Bone marrow (tissue), 2 donors: ENCODE measurements around the gene FKBP5.

Experiments used
- DNase-seq, 2 donors: peaks; one replicate each; lab custom pipeline; 2025; lab: John Stamatoyannopoulos, UW

Gene FKBP5

DNA sequence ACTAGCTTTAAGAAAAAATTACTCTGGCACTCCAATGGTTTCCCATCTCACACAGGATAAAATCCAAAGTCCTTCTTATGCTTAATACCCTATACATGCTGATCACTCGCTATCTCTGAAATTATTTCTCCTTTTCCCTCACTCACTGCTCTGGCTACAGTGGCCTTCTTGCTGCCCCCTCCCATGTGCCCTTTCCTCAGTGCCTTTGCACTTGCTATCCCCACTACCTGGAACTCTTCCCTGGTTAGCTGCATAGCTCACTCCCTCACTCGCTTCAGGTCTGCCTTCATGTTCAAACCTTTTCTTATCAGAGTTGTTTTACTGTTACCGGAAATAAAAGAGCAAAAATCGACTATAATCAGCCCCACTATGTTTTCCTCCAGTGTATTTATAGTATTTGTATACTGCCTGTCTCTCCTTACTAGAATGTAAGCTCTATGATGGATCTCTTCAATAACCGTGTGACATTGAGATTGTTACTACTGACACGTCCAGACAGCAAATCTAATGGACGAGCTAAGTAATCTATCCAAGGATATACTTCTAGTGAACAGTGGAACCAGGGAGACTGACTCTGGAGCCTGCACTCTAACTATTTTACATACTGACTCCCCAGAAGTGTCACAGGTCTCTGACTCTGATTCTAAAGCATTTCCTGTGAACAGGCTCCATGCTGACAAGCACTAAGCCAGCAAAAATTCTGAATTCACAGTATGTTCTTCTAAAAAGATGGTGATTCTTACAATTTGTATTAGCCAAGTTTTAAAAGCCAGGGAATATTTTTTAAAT lies 25.1 kb downstream of the FKBP5 start:
- DNase-seq, result no peak

DNA sequence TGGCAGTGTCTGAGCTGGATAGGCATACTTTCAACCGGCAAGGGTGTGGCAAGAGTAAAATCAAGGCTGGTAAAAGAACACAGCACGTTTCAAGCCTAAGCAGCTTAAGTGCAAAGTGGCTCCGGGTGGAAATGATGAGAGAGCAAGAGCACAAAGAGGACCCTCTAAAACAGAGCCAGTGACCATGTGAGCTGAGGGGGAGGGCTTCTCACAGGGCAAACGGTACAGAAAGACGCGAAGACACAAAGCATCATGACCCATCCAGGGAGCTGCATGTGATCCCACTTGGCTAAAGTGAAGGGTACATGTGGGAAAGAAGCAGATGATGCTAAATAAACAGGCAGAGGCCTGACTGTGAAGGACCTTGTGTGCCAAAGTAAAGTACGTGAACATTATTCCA lies 25.7 kb downstream of the FKBP5 start:
- DNase-seq, result no peak

DNA sequence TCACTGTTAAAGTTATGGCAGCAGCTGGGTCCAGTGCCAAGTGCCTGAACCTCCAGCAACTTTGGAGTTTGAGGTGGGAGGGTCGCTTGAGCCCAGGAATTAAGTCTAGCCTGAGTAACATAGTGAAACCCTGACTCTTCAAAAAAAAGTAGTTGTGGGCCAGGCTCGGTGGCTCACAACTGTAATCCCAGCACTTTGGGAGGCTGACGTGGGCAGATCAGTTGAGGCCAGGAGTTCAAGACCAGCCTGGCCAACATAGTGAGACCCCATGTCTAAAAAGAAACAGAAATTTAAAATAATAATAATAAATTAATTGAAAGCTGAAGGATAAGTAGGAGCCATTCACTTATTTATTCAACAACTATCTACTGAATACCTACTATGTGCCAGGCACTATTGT lies 33.8 kb downstream of the FKBP5 start:
- no peak for DNase-seq

DNA sequence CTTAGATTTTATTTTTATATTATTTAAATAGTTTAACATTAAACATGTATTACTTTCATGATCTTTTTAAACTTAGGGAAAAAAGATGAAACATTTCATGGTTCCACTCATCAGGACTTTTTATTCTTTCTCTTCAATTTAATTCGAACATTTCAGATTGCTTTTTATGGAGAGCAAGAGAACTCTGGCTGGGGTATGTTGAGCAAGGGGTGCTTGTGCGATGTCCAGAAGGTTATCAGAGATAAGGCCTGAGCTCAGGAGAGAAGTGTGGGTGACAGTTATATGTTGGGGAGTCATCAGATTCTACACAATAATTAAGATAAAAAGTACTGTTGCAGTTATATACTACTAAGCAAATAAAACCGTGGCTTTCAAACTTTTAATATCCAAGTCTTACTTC lies 37.5 kb downstream of the FKBP5 start:
- no peak for DNase-seq

DNA sequence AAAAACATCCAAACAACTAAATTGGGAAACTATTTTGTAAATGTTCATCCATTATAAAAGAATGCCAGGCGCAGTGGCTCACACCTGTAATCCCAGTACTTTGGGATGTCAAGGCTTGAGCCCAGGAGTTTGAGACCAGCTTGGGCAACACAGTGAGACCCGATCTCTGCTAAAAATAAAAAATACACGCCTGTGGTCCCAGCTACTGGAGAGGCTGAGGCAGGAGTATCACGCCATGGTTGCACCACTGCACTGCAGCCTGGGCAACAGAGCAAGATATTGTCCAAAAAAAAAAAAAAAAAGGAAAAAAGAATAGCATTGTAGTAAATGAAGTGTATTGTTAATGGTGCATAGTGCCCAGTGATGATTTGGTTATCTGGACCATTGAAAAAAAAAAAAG lies 38.7 kb downstream of the FKBP5 start:
- no peak for DNase-seq

DNA sequence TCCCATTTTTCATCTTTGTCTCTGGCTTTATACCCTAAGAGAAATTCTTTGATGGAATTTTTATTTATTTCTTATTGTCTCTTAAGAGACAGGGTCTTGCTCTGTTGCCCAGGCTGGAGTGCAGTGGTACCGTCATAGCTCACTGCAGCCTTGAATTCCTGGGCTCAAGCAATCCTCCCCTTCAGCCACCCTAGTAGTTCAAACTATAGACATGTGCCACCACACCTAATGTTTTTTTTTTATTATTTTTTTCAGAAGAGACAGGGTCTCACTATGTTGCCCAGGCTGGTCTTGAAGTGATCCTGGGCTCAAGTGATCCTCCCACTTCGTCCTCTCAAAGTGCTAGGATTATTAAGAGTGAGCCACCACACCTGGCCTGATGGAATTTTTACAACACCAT lies 40.5 kb downstream of the FKBP5 start:
- no peak for DNase-seq

DNA sequence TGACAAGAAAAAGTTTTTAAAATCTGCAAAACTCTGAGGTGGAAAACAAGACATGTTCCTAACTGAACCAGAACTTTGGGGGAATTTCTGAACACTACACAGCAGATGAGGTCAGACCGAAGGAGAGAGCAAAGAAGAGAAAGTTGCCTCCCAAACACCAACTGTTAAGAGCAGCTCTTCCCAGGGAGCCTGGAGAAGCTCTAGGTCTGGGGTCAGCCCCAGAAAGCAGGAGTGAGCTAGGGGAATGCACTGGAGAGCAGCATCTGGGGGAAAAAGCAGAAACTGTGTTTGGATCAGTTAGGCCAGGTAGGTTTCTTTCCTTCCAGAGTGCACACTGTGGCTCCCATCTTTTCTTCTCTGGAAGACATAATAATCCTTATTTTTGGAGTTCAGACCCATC lies 41.3 kb downstream of the FKBP5 start:
- DNase-seq, result no peak

DNA sequence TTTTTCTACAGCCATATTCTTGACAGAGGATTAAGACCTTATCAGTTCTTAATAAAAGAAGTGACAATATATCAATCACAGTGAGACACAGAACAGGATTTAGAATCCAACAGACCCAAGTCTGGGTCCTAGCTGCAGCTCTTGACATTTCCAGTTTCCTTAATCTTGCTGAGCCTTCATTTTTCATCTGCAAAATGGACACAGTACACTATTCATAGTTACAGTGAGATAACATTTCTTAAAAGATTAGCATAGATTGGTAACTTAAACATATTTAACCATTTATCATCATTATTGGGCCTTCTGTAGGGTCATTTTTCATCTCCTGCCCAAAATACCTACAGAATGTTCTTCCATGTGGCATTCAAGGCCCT lies 45.6 kb downstream of the FKBP5 start:
- no peak for DNase-seq

DNA sequence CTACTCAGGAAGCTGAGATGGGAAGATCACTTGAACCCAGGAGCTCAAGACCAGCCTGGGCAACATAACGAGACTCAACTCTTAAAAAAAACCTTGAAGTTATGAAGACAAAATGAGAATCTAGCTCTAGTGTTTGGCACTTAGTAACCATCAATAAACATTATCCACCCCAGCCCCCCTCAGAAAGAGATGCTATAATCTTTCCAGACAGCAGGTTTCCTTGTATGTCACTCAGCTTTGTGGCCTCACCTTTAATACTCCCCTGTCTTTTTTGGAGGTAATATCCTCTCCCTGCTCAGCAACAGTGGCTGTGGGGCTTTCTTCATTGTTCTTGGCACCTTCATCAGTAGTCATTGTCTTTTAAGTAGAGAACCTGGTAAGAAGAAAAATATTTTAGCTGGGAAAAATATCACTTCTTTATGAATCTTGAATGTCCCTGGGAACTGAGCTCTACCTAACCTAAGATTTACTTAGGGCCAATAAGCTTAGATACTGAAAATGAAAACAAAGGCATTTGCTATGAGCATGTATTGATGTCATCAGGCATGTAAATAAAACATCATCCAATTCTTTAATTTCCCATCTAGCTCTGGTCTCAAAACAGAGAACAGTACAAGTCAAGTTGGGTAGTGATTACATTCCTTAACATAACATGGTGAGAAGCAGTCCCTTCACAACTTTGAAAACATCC lies 46.1 kb downstream of the FKBP5 start:
- DNase-seq, result no peak

DNA sequence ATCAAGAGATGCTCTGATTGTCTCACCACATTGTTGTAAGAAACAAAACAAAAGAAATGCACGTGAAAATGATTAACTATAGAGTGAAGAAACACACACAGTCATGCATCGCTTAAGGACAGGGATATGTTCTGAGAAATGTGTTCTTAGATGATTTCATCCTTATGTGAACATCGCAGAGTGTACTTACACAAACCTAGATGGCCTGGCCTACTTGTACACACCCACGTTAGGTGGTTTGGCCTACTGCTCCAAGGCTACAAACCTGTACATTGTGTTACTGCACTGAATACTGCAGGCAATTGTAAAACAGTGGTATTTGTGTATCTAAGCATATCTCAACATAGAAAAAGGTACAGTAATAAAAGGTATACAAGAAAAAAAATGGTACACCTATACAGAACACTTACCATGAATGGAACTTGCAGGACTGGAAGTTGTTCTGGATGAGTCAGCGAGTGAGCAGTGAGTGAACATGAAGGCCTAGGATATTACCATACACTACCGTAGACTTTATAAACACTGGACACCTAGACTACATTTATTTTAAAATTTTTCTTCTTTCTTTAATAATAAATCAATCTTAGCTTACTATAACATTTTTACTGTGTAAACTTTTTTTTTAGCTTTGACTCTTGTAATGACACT lies 48.6 kb downstream of the FKBP5 start:
- no peak for DNase-seq

DNA sequence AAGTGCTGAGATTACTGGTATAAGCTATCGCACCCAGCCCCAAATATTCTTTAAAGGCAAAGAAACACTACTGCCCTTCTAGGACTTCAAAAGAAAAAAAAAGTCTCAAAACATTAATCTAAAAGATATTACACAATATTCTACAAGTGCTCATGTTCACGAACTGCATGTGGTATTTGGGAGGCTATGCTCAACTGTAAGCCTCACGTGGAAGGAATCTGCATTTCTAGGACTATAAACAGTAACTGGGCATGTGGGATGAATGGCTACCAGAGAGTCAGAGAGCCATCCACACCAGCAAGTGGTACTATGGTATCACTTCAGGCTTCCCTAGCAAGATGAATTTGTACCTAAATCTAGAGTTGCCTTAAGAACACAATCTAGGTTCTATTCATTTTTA lies 50.0 kb downstream of the FKBP5 start:
- DNase-seq, result no peak

DNA sequence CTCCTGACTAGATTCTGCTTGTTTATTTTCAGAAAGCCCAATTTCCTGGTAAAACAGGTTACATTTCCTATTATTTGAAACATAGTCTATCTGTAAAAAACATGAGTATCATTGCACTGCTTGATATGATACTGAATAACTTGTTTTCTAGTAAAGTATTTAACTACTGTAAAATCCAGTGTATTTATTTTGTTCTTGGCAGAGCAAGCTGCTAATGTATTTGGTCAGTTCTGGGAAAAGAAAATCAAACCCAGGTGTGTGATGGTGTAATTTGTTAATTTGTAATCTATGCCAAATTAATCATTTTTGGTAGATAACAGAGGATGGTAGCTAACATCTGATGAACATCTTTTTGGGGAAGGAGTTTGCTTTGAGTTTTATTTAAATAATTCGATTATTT lies 50.8 kb downstream of the FKBP5 start:
- DNase-seq, result no peak

DNA sequence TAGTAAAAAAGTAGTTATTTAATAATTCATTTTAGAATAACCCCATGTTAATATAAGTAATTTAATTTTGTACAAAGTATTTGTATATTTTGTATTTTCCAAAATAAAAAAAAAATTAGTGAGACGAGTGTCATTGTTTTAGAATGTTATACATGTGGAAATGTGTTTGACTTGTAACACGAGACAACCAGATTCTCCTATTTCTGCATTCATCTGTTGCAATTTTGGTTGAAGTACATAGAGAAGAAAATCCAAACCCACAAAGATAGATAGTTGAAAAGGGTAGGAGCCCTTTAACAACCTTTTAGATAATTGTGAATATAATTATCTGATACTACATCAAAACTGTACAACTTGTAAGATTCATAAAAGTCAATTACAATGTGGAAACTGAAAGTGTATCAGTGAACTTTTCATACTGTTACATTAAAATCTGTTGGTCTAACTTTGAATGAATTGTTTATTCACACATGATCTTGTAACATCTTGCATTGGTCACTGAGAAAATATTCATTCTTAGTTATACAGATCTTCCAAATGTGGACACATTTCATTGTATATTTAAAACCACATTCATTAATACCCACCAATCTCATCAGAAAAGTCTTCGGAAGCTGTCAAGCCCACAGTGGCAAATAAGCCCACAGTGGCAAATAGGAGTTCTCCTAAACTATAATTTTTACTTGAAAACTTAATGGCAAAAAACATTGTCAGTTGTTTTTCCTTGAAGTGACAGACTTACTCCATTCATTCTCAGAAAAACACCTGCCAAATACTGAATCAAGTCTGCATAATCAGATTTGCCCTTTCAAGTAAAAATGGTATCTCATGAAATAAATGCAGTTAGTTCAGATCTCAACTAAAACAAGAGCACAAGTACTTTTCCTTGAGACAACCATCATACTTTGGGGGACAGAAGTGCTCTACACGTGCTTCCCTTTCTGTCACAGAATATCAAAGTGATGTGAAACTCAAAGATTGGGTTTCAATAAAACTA lies 52.8 kb downstream of the FKBP5 start:
- no peak for DNase-seq

DNA sequence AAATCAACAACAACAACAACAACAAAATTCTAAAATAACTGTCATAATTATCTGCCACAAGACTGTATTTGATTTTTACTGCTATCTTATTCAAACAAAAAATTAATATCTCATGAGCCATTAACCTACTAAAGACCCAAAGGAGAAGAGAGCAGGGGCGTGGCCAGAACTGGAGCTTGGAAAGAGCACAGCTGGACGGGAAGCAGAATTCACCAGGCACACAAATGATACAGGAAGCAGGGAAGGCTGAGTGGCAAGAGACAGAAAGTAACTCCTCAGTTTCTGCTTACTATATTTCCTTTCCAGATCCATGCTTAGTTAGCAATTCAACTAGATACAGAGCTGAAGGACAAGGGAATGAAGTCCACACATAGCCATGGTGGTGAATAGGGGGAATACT lies 54.4 kb downstream of the FKBP5 start:
- DNase-seq, result no peak

DNA sequence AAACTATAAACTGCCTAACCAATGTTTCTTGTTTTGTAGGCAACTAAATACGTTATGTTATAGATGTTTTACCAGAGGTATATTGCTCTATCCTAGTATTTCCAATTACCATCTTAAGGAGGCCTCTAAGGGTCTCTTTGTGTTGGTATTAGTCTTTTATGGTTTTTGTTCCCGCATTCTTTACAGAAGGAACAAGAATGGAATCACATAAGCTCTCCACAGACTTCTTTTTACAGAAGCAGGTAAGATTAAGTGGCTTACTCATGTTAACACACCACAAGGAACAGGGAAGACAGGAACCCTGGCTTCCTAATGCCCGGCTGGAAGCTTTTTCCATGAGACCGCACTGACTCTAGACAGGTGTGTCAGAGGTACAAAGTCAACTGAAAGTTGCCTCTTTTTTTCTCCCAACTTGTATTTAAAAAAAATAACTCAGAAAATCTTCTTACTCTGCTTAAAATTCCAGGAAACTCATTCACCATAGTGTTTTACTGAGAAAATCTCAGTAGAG lies 55.1 kb downstream of the FKBP5 start:
- DNase-seq, result no peak

DNA sequence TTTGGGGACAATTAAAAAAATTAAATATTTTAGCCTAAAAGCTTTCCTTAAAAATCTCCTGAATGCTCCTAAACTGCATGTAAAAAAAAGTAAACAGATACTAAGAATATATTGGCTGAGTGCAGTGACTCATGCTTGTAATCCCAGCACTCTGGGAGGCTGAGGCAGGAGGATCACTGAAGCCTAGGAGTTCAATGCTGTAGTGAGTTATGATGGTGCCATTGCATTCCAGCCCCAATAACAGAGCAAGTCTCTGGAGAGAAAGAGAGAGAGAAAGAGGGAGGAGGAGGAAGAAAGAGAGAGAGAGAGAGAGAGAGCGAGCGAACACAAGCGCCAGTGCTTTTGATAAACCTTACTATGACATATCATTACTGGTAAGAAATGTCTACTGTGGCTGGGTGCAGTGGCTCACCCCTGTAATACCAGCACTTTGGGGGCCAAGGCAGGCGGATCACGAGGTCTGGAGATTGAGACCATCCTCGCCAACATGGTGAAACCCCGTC lies 58.8 kb downstream of the FKBP5 start:
- DNase-seq, result no peak

DNA sequence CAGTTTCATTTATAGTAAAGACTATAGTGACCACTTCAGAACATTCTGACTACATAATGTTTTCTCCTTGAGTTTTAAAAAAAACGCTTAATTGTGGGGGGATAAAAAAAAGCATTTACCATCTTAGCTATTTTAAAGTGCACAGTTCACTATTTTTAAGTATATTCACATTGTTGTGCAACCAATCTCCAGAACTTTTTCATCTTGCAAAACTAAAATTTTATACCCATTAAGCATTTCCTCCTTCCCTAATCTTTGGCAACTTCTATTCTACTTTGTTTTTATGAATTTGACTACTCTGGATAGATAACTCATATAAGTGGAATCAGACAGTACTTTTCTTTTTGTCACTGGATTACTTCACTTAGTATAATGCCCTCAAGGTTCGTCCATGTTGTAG lies 62.3 kb downstream of the FKBP5 start:
- DNase-seq, result no peak

DNA sequence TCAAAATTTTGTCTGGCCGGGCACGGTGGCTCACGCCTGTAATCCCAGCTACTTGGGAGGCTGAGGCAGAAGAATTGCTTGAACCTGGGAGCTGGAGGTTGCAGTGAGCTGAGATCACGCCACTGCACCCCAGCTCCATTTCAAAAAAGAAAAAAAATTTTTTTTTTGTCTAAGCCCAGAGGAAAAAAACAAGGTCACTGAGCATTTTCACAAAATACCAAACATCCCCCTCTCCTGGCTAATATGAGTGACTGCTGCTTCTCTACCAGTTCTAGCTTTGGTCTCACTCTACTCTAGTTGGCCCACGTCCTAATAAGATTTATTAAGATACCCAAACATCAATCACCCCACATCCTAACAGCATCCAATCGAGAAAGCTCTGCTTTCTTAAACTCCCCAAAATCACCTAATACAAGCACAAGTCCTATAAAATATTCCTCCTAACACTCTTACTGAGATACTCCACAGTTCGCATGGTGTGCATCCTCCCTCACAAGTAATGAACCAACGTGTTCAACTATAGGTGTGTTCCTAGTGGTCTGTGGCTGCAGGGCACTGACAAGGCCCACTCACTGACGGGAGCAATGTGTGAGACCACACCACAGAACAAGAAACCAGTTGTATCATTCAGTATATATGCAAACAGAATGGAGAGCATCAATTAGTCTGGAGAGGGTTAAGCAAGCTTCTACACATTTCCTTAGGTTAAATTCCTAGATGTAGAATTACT lies 64.2 kb downstream of the FKBP5 start:
- no peak for DNase-seq

DNA sequence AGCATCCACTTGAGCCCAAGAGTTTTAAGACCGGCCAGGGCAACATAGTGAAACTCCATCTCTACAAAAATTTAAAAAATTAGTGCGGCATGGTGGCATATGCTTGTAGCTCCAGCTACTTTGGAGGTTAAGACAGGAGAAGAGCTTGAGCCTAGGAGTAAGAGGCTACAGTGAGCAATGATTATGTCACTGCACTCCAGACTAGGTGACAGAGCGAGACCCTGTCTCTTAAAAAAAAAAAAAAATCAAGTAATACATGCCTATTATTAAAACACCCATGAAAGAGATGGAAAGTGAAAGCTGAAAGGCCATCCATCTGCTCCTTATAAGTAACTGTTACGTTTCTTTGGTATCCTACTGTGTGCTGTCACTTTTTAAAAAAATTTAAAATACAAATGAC lies 66.4 kb downstream of the FKBP5 start:
- DNase-seq, result no peak

DNA sequence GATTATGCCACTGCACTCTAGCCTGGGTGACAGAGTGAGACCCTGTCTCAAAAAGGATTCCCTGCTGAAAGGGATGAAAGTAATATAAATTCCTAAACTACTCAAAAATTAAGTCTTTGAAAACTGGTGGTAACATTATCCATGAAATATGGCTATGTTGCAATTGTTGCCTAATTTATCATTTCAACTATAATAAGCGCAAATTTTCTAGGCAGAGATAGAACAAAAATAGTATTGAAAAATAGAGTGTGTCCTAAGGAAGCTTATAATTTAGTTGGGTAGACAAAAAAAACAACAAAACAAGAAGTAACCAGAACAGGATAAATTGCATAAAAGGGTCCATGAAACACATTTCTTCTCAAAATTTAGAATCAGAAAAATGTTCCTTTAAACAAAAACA lies 68.0 kb downstream of the FKBP5 start:
- DNase-seq, result no peak

DNA sequence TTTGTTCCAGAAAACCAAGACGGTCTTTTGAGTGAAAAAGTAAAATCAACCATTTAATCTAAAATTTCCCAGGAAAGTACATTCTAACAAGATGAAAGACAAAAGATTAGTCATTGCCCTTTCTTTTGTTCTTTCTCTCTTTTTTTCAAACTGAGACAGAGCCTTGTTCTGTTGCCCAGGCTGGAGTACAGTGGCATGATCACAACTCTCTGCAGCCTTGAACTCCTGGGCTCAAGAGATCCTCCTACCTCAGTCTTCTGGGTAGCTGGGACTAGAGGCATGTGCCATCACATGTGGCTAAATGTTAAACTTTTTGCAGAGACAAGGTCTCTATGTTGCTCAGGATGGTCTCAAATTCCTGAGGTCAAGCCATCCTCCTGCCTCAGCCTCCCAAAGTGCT lies 75.0 kb downstream of the FKBP5 start:
- no peak for DNase-seq
